H9 (cell line): ENCODE measurements around the gene ASTN2. TPM values are rescaled to one million over a fixed set of nuclear protein-coding genes. Genes with fewer than 3 reads are reported as not detected.

Experiments used
- DNase-seq: peaks from one replicate; pipeline ENCODE4 v3.0.0-alpha.2; 2017
- H2AFZ ChIP-seq: one replicate; pipeline ENCODE4 v1.6.1; 2013; ENCODE audit warnings: mild to moderate bottlenecking, low read length, control low read depth, moderate library complexity
- H2AK5ac ChIP-seq: 2 replicates; pipeline ENCODE4 v1.6.1; 2013; ENCODE audit warnings: low read length, control low read depth, mixed read lengths; ENCODE audit not compliant: insufficient read length
- H2BK120ac ChIP-seq: one replicate; pipeline ENCODE4 v1.6.1; 2013; ENCODE audit warnings: low read depth, mild to moderate bottlenecking, low read length, control low read depth, inconsistent platforms; ENCODE audit not compliant: poor library complexity, severe bottlenecking
- H2BK12ac ChIP-seq: 2 replicates; pipeline ENCODE4 v1.6.1; 2013; ENCODE audit warnings: low read length, control low read depth, mixed read lengths, low read depth; ENCODE audit not compliant: insufficient read length
- H2BK15ac ChIP-seq: 2 replicates; pipeline ENCODE4 v1.6.1; 2013; ENCODE audit warnings: low read depth, low read length, control low read depth
- H2BK20ac ChIP-seq: one replicate; pipeline ENCODE4 v1.6.1; 2013; ENCODE audit warnings: low read depth, mild to moderate bottlenecking, low read length, control low read depth, inconsistent platforms; ENCODE audit not compliant: poor library complexity, severe bottlenecking
- H2BK5ac ChIP-seq: 2 replicates; pipeline ENCODE4 v1.6.1; 2013; ENCODE audit warnings: low read length, control low read depth, mixed read lengths; ENCODE audit not compliant: insufficient read length
- H3K14ac ChIP-seq: 2 replicates; pipeline ENCODE4 v1.6.1; 2013; ENCODE audit warnings: low read length, control low read depth; ENCODE audit not compliant: insufficient read depth
- H3K18ac ChIP-seq: 2 replicates; pipeline ENCODE4 v1.6.1; 2013; ENCODE audit warnings: low read depth, mild to moderate bottlenecking, mixed read lengths, low read length, control low read depth; ENCODE audit not compliant: insufficient read length
- H3K23ac ChIP-seq: 2 replicates; pipeline ENCODE4 v1.6.1; 2013; ENCODE audit warnings: low read length, control low read depth, mixed read lengths, low read depth; ENCODE audit not compliant: insufficient read length
- H3K23me2 ChIP-seq: 2 replicates; pipeline ENCODE4 v1.6.1; 2013; ENCODE audit warnings: low read depth, mild to moderate bottlenecking, mixed read lengths, low read length, control low read depth; ENCODE audit not compliant: insufficient read length, poor library complexity, severe bottlenecking
- H3K27ac ChIP-seq: 2 replicates; pipeline ENCODE4 v1.5.1; 2013; ENCODE audit warnings: low read length, control low read depth, mixed read lengths, low read depth; ENCODE audit not compliant: insufficient read length
- H3K27me3 ChIP-seq: 2 replicates; pipeline ENCODE4 v1.6.1; 2013; ENCODE audit warnings: low read length, control low read depth, inconsistent platforms; ENCODE audit not compliant: insufficient read depth
- H3K4ac ChIP-seq: 2 replicates; pipeline ENCODE4 v1.6.1; 2013; ENCODE audit warnings: low read depth, mild to moderate bottlenecking, control low read depth, inconsistent platforms, low read length, moderate library complexity
- H3K4me1 ChIP-seq: 2 replicates; pipeline ENCODE4 v1.6.1; 2013; ENCODE audit warnings: low read length, control low read depth, inconsistent platforms; ENCODE audit not compliant: insufficient read depth
- H3K4me2 ChIP-seq: 2 replicates; pipeline ENCODE4 v1.6.1; 2013; ENCODE audit warnings: low read length, control low read depth, mixed read lengths; ENCODE audit not compliant: insufficient read length, insufficient read depth
- H3K56ac ChIP-seq: 2 replicates; pipeline ENCODE4 v1.6.1; 2013; ENCODE audit warnings: low read depth, mild to moderate bottlenecking, mixed read lengths, low read length, control low read depth; ENCODE audit not compliant: insufficient read length
- H3K79me1 ChIP-seq: 2 replicates; pipeline ENCODE4 v1.6.1; 2013; ENCODE audit warnings: low read depth, mild to moderate bottlenecking, moderate library complexity, low read length, control low read depth, inconsistent platforms; ENCODE audit not compliant: insufficient read depth, poor library complexity, severe bottlenecking
- H3K79me2 ChIP-seq: 2 replicates; pipeline ENCODE4 v1.6.1; 2013; ENCODE audit warnings: low read length, control low read depth, inconsistent platforms; ENCODE audit not compliant: insufficient read depth
- H3K9ac ChIP-seq: 2 replicates; pipeline ENCODE4 v1.6.1; 2013; ENCODE audit warnings: low read length, control low read depth, mixed read lengths; ENCODE audit not compliant: insufficient read length; ENCODE audit errors: extremely low read depth
- H3K9me3 ChIP-seq: one replicate; pipeline ENCODE4 v1.6.1; 2013; ENCODE audit warnings: low read depth, low read length, inconsistent platforms; ENCODE audit not compliant: control insufficient read depth
- H3T11ph ChIP-seq: one replicate; pipeline ENCODE4 v1.6.1; 2013; ENCODE audit warnings: mild to moderate bottlenecking, low read length, control low read depth, inconsistent platforms
- H4K20me1 ChIP-seq: one replicate; pipeline ENCODE4 v1.6.1; 2013; ENCODE audit not compliant: control insufficient read depth, insufficient read length, insufficient read depth
- H4K5ac ChIP-seq: 2 replicates; pipeline ENCODE4 v1.6.1; 2013; ENCODE audit warnings: low read depth, mild to moderate bottlenecking, mixed read lengths, low read length, control low read depth; ENCODE audit not compliant: insufficient read length
- H4K8ac ChIP-seq: replicated peaks from 2 replicates; pipeline ENCODE4 v1.6.1; 2013; ENCODE audit warnings: low read length, control low read depth, mixed read lengths, low read depth; ENCODE audit not compliant: insufficient read length
- H4K91ac ChIP-seq: 2 replicates; pipeline ENCODE4 v1.6.1; 2013; ENCODE audit warnings: low read depth, mild to moderate bottlenecking, moderate library complexity, mixed read lengths, low read length, control low read depth; ENCODE audit not compliant: insufficient read length
- H3K27ac Mint-ChIP-seq, 3 experiments: 2 replicates in 2 of 3; 3 replicates in 1 of 3; pipeline ENCODE4 v1.8.0; 2020 to 2021; ENCODE audit warnings: mixed read lengths in 3 of 3, mild to moderate bottlenecking in 1 of 3, moderate library complexity in 1 of 3
- H3K27me3 Mint-ChIP-seq: 2 replicates; pipeline ENCODE4 v1.8.0; 2021; ENCODE audit warnings: low read depth, mild to moderate bottlenecking, moderate library complexity, mixed read lengths
- H3K36me3 Mint-ChIP-seq, 3 experiments: 2 replicates in 2 of 3; 3 replicates in 1 of 3; pipeline ENCODE4 v1.8.0; 2020 to 2021; ENCODE audit warnings: low read depth in 3 of 3, mixed read lengths in 3 of 3; ENCODE audit not compliant: insufficient read depth in 1 of 3
- H3K4me1 Mint-ChIP-seq, 2 experiments: 2 replicates each; pipeline ENCODE4 v1.8.0; 2020; ENCODE audit warnings: mixed read lengths in 2 of 2
- H3K4me3 Mint-ChIP-seq, 2 experiments: 2 replicates in 1 of 2; 3 replicates in 1 of 2; pipeline ENCODE4 v1.8.0; 2020 to 2021; ENCODE audit warnings: mild to moderate bottlenecking in 2 of 2, mixed read lengths in 2 of 2, moderate library complexity in 1 of 2
- H3K9me3 Mint-ChIP-seq, 2 experiments: 2 replicates in 1 of 2; 3 replicates in 1 of 2; pipeline ENCODE4 v1.8.0; 2020; ENCODE audit warnings: mild to moderate bottlenecking in 2 of 2, mixed read lengths in 2 of 2, moderate library complexity in 1 of 2
- CTCF ChIP-seq: fragments of 200-600 bp; sonication (generic); conservative IDR thresholded peaks from 3 replicates; pipeline ENCODE4 v1.8.0; 2021; ENCODE audit warnings: antibody characterized with exemption, mild to moderate bottlenecking
- total RNA-seq: library from RNA; stranded (reverse); gene quantifications from 2 replicates; pipeline ENCODE4 v1.2.1, GENCODE V29; 2021

ASTN2 gene
- total RNA-seq, 1 experiment from 2014 or later, result 9.7 TPM

- H3K27me3 Mint-ChIP-seq, result no peaks in the 10 kb centered on the region
- Histone ChIP-seq H3K23me2 (no peaks in the 10 kb centered on the region), H3K23ac (no peak overlapping the region), H2BK120ac (no peak overlapping the region), H3K56ac (no peak overlapping the region), H3K14ac (no peak overlapping the region), H2BK15ac (no peak overlapping the region), H4K91ac (no peak overlapping the region), H2AFZ (no peak overlapping the region), H3T11ph (no peak overlapping the region), H2BK20ac (no peak overlapping the region), H4K5ac (no peak overlapping the region), H3K79me1 (no peaks in the 10 kb centered on the region), H4K8ac (no peak overlapping the region), H3K9ac (no peak overlapping the region), H2BK5ac (no peak overlapping the region), H3K27me3 (no peaks in the 10 kb centered on the region), H2AK5ac (no peak overlapping the region), H3K79me2 (no peaks in the 10 kb centered on the region), H3K9me3 (no peaks in the 10 kb centered on the region), H3K4me1 (no peaks in the 10 kb centered on the region; the same call in 1 of the 2 replicates), H3K27ac (no peak overlapping the region), H3K4ac (no peak overlapping the region), H3K4me2 (no peak overlapping the region), H4K20me1 (no peaks in the 10 kb centered on the region), H3K18ac (no peak overlapping the region), H2BK12ac (no peak overlapping the region)
- peaks cover 18% of the 10 kb centered on the region in 2 experiments for H3K9me3 Mint-ChIP-seq
- DNase-seq, result no peak
- H3K4me3 Mint-ChIP-seq, result no peak overlapping the region
- H3K27ac Mint-ChIP-seq, result no peak overlapping the region
- peaks cover 9 to 19% (median 17%) of the 10 kb centered on the region in 3 experiments for H3K36me3 Mint-ChIP-seq
- peaks cover 10 to 12% of the 10 kb centered on the region in 2 experiments for H3K4me1 Mint-ChIP-seq
- no peak for TF ChIP-seq CTCF
Measured at GRCh38 chr9:116452634-116453033, 962.2 kb downstream of the ASTN2 start.
